Neural progenitor cell (in vitro differentiated cells): Measurements from ENCODE around the gene ECT2L.

Experiments
- EZH2 ChIP-seq: fragments of 200-600 bp; sonication (generic); IDR thresholded peaks from 2 replicates; pipeline ENCODE4 v1.6.1; 2017; ENCODE audit warnings: antibody characterized with exemption, mild to moderate bottlenecking, moderate library complexity
- TF ChIP-seq, protein P1 (sequence below): fragments of 200-600 bp; sonication (generic); IDR thresholded peaks from 2 replicates; pipeline ENCODE4 v1.5.1; 2017; ENCODE audit warnings: antibody characterized with exemption, mild to moderate bottlenecking

DNA sequence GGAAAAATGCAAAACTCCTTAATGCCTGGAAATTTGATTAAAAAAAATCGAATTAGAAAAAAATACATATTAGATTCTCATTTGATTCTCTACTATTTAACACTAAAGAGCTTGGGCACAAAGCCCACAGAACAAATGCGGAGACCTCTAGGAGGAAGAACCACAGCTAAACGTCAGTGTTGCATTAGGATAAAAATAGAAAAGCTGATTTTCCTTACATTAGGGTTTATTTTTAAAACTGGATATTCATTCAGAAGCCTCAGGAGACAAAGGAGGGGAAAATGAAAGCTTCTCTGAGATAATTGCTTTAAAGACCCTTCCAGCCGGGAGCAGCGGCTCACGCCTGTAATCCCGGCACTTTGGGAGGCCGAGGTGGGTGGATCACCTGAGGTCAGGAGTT is 77.3 kb downstream of the ECT2L start:
- TF ChIP-seq, protein P1, sequence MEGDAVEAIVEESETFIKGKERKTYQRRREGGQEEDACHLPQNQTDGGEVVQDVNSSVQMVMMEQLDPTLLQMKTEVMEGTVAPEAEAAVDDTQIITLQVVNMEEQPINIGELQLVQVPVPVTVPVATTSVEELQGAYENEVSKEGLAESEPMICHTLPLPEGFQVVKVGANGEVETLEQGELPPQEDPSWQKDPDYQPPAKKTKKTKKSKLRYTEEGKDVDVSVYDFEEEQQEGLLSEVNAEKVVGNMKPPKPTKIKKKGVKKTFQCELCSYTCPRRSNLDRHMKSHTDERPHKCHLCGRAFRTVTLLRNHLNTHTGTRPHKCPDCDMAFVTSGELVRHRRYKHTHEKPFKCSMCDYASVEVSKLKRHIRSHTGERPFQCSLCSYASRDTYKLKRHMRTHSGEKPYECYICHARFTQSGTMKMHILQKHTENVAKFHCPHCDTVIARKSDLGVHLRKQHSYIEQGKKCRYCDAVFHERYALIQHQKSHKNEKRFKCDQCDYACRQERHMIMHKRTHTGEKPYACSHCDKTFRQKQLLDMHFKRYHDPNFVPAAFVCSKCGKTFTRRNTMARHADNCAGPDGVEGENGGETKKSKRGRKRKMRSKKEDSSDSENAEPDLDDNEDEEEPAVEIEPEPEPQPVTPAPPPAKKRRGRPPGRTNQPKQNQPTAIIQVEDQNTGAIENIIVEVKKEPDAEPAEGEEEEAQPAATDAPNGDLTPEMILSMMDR = no peak
- no peak for TF ChIP-seq EZH2
